RWPE2 (cell line): ENCODE results near the gene FADS6.

Experiments used
- ATAC-seq: fragments of 200-7000 bp; cut with Tn5 transposase; 3 replicates; pipeline ENCODE4 v1.9.1; 2021; ENCODE audit warnings: low read depth
- DNase-seq: peaks from one replicate; pipeline ENCODE4 v3.0.0-alpha.2; 2020; ENCODE audit warnings: low spot score
- H3K27ac ChIP-seq: fragments of 450-650 bp; 2 replicates; pipeline ENCODE4 v1.5.1; 2017; ENCODE audit warnings: mild to moderate bottlenecking; ENCODE audit not compliant: poor library complexity, severe bottlenecking
- H3K27me3 ChIP-seq: fragments of 250-450 bp; sonication (Bioruptor Pico); 2 replicates; pipeline ENCODE4 v1.5.1; 2021; ENCODE audit warnings: mild to moderate bottlenecking, moderate library complexity; ENCODE audit not compliant: insufficient read depth, poor library complexity, severe bottlenecking
- H3K36me3 ChIP-seq: fragments of 250-450 bp; sonication (Bioruptor Pico); 2 replicates; pipeline ENCODE4 v1.5.1; 2020; ENCODE audit warnings: low read depth, mild to moderate bottlenecking, moderate library complexity
- H3K4me1 ChIP-seq: fragments of 250-450 bp; sonication (Bioruptor Pico); 2 replicates; pipeline ENCODE4 v1.5.1; 2021; ENCODE audit warnings: mild to moderate bottlenecking, moderate library complexity; ENCODE audit not compliant: insufficient read depth, poor library complexity, severe bottlenecking
- H3K4me3 ChIP-seq: fragments of 250-450 bp; sonication (Bioruptor Pico); 2 replicates; pipeline ENCODE4 v1.5.1; 2021; ENCODE audit warnings: mild to moderate bottlenecking, moderate library complexity; ENCODE audit not compliant: severe bottlenecking
- H3K9me3 ChIP-seq: fragments of 250-450 bp; sonication (Bioruptor Pico); 2 replicates; pipeline ENCODE4 v1.5.1; 2021; ENCODE audit warnings: mild to moderate bottlenecking, moderate library complexity; ENCODE audit not compliant: severe bottlenecking
- CTCF ChIP-seq: fragments of 450-650 bp; IDR thresholded peaks from one replicate; pipeline ENCODE4 v1.5.1; 2017; ENCODE audit warnings: mild to moderate bottlenecking, moderate library complexity; ENCODE audit not compliant: poor library complexity, severe bottlenecking

Gene FADS6

GRCh38 chr17:74920642-74921025, 27.2 kb upstream of the FADS6 start:
- Histone ChIP-seq H3K36me3 (no peaks in the 10 kb centered on the region), H3K27ac (no peak overlapping the region), H3K4me1 (peaks cover 3% of the 10 kb centered on the region), H3K9me3 (no peaks in the 10 kb centered on the region), H3K27me3 (peaks cover 20% of the 10 kb centered on the region), H3K4me3 (no peak overlapping the region)
- DNase-seq (no peak), ATAC-seq (peak; percentile 8)
- TF ChIP-seq CTCF = no peak

- no peak overlapping the region for H3K27ac ChIP-seq
- H3K9me3 ChIP-seq = no peaks in the 10 kb centered on the region
- H3K4me1 ChIP-seq = peaks cover 3% of the 10 kb centered on the region
- H3K27me3 ChIP-seq = peaks cover 17% of the 10 kb centered on the region
- DNase-seq (no peak), ATAC-seq (no peak)
- H3K36me3 ChIP-seq = no peaks in the 10 kb centered on the region
- no peak for TF ChIP-seq CTCF
- H3K4me3 ChIP-seq = no peak overlapping the region
Observed at GRCh38 chr17:74920306-74920620, 26.8 kb upstream of the FADS6 start.

DNA sequence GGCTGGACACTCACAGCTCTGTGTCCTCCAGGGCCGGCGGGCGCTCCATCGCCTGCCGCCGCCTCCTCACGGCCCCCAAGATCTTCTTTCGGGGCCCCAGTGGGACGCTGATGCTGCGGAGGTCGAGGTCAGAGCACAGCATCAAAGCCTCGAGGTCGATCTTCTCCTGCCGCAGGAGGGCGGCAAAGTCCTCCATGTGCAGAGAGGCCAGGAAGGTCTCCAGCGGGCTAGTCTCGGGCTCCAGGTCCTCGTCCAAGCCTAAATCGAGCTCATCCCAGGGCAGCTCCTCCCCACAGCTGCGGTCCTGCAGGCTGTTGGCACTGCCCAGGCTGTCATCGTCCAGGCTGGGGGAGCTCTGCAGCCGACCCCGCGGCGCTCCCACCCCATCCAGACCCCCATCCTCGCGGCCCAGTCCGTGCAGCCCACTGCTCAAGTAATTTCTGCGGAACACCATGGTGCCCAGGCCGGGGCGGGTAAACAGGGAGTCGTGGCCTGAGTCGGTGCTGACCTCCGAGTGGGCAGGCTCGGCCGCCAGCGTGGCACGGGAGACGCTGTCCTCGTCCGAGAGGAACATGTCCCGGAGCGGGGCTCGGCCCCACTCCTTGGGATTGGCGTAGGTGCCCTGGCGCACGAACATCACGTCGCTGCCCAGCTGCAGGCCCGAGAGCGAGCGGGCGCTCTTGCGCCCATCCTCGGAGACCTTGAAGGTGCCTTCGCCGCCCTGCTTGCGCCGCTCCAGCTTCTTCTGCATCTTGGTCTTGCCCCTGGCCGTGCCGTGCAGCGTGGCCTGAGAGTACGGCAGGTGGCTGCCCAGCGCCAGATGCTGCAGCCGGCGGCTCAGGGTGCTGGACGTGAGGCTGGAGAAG, 26.2 kb upstream of the FADS6 start:
- no peak overlapping the region for H3K27ac ChIP-seq
- no peak for TF ChIP-seq CTCF
- H3K9me3 ChIP-seq = no peaks in the 10 kb centered on the region
- DNase-seq = no peak
- peaks cover 11% of the 10 kb centered on the region for H3K27me3 ChIP-seq
- H3K4me3 ChIP-seq = no peak overlapping the region
- H3K4me1 ChIP-seq = peaks cover 3% of the 10 kb centered on the region
- ATAC-seq = no peak
- no peaks in the 10 kb centered on the region for H3K36me3 ChIP-seq

DNA sequence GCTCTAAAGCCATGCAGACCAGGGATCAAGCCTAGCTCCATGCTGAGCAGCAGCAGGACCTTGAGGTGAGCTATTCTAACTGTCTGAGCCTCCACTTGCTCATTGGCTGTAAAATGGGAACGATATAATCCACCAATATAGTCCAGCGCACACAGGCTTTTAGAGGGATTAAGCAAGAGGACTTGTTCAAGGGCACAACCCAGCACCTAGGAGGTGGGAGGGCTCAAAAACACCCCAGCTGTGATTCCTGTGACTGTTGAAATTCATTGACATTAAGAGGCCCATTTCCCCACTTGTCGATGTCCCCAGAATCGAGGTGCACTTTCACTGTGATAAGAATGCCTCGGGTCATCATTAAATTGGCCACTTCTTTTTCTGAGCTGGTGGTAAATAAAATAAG, 25.5 kb upstream of the FADS6 start:
- Histone ChIP-seq H3K27ac (no peak overlapping the region), H3K4me3 (no peak overlapping the region), H3K4me1 (peaks cover 3% of the 10 kb centered on the region), H3K9me3 (no peaks in the 10 kb centered on the region), H3K27me3 (peaks cover 3% of the 10 kb centered on the region), H3K36me3 (no peaks in the 10 kb centered on the region)
- no peak for ATAC-seq
- no peak for DNase-seq
- no peak for TF ChIP-seq CTCF

- Histone ChIP-seq H3K9me3 (no peaks in the 10 kb centered on the region), H3K4me3 (no peak overlapping the region), H3K4me1 (peaks cover under 1% of the 10 kb centered on the region), H3K36me3 (no peaks in the 10 kb centered on the region), H3K27ac (no peak overlapping the region), H3K27me3 (no peaks in the 10 kb centered on the region)
- no peak for TF ChIP-seq CTCF
- ATAC-seq = no peak
- no peak for DNase-seq
Observed at GRCh38 chr17:74917430-74917829, 24.0 kb upstream of the FADS6 start.
